ENCODE data around the gene NGEF. TPM values are rescaled to one million over a fixed set of nuclear protein-coding genes. Genes with fewer than 3 reads are reported as not detected.

NGEF gene
- total RNA-seq, 1 donor from 2014 or later: 1.2 TPM

Other genes with a start within 250 kb of the NGEF start
- gene KCNJ13, start 236.7 kb downstream of the NGEF start, total RNA-seq: not detected in 2 replicates
- 1.0 and 1.2 TPM in 2 replicates for gene SNORC, start 143.0 kb downstream of the NGEF start, total RNA-seq
- not detected in 2 replicates for gene NEU2, start 19.4 kb upstream of the NGEF start, total RNA-seq
- 43.6 and 45.8 TPM in 2 replicates for gene INPP5D, start 47.1 kb upstream of the NGEF start, total RNA-seq
- gene ATG16L1, start 238.4 kb upstream of the NGEF start, total RNA-seq: 36.7 and 37.9 TPM in 2 replicates